ENCODE data around the gene GAS2.

The GAS2 gene

GRCh38 chr11:22787551-22788162 is 121.2 kb downstream of the GAS2 start:
- Histone ChIP-seq H3K27me3 (ENCODE audit: control insufficient read depth, insufficient read depth, low read length) (no peaks in the 10 kb centered on the region), H3K9me3 (ENCODE audit: control insufficient read depth, insufficient read depth, low read length) (no peaks in the 10 kb centered on the region), H3K27ac (ENCODE audit: low read depth, low read length) (no peak overlapping the region), H3K9ac (ENCODE audit: low read depth, low read length) (no peak overlapping the region), H3K4me1 (ENCODE audit: control insufficient read depth, insufficient read depth, low read length) (no peaks in the 10 kb centered on the region; the same call in 1 of the 2 replicates), H3K4me3 (ENCODE audit: low read depth, low read length) (no peak overlapping the region), H3K36me3 (ENCODE audit: control insufficient read depth, insufficient read depth, low read length) (no peaks in the 10 kb centered on the region)

- Histone ChIP-seq H3K27ac (ENCODE audit: low read depth, low read length) (no peak overlapping the region), H3K4me3 (ENCODE audit: low read depth, low read length) (no peak overlapping the region), H3K9me3 (ENCODE audit: control insufficient read depth, insufficient read depth, low read length) (no peaks in the 10 kb centered on the region), H3K27me3 (ENCODE audit: control insufficient read depth, insufficient read depth, low read length) (no peaks in the 10 kb centered on the region), H3K9ac (ENCODE audit: low read depth, low read length) (no peak overlapping the region), H3K36me3 (ENCODE audit: control insufficient read depth, insufficient read depth, low read length) (no peaks in the 10 kb centered on the region), H3K4me1 (ENCODE audit: control insufficient read depth, insufficient read depth, low read length) (no peaks in the 10 kb centered on the region; the same call in 1 of the 2 replicates)
Observed at GRCh38 chr11:22792497-22792896, 126.1 kb downstream of the GAS2 start.

GRCh38 chr11:22795914-22796313 is 129.5 kb downstream of the GAS2 start:
- H3K27ac ChIP-seq (ENCODE audit: low read depth, low read length) = no peak overlapping the region
- no peak overlapping the region for H3K4me3 ChIP-seq (ENCODE audit: low read depth, low read length)
- no peaks in the 10 kb centered on the region for H3K27me3 ChIP-seq (ENCODE audit: control insufficient read depth, insufficient read depth, low read length)

GRCh38 chr11:22797047-22797446 is 130.6 kb downstream of the GAS2 start:
- Histone ChIP-seq H3K27ac (ENCODE audit: low read depth, low read length) (no peak overlapping the region), H3K4me1 (ENCODE audit: control insufficient read depth, insufficient read depth, low read length) (no peaks in the 10 kb centered on the region), H3K9me3 (ENCODE audit: control insufficient read depth, insufficient read depth, low read length) (no peaks in the 10 kb centered on the region), H3K9ac (ENCODE audit: low read depth, low read length) (no peak overlapping the region), H3K4me3 (ENCODE audit: low read depth, low read length) (no peak overlapping the region), H3K36me3 (ENCODE audit: control insufficient read depth, insufficient read depth, low read length) (no peaks in the 10 kb centered on the region), H3K27me3 (ENCODE audit: control insufficient read depth, insufficient read depth, low read length) (no peaks in the 10 kb centered on the region)

More at GRCh38 chr11:22795914-22796313, 129.5 kb downstream of the GAS2 start:
- H3K9ac ChIP-seq (ENCODE audit: low read depth, low read length) = no peak overlapping the region
- no peaks in the 10 kb centered on the region for H3K36me3 ChIP-seq (ENCODE audit: control insufficient read depth, insufficient read depth, low read length)
- H3K9me3 ChIP-seq (ENCODE audit: control insufficient read depth, insufficient read depth, low read length) = no peaks in the 10 kb centered on the region
- H3K4me1 ChIP-seq (ENCODE audit: control insufficient read depth, insufficient read depth, low read length) = no peaks in the 10 kb centered on the region

- no peaks in the 10 kb centered on the region for H3K27me3 ChIP-seq (ENCODE audit: control insufficient read depth, insufficient read depth, low read length)
- no peaks in the 10 kb centered on the region for H3K36me3 ChIP-seq (ENCODE audit: control insufficient read depth, insufficient read depth, low read length)
- no peak overlapping the region for H3K4me3 ChIP-seq (ENCODE audit: low read depth, low read length)
- no peak overlapping the region for H3K9ac ChIP-seq (ENCODE audit: low read depth, low read length)
- no peaks in the 10 kb centered on the region for H3K9me3 ChIP-seq (ENCODE audit: control insufficient read depth, insufficient read depth, low read length)
- no peaks in the 10 kb centered on the region for H3K4me1 ChIP-seq (ENCODE audit: control insufficient read depth, insufficient read depth, low read length)
- no peak overlapping the region for H3K27ac ChIP-seq (ENCODE audit: low read depth, low read length)
Observed at GRCh38 chr11:22798901-22799300, 132.5 kb downstream of the GAS2 start.

- no peaks in the 10 kb centered on the region for H3K36me3 ChIP-seq (ENCODE audit: control insufficient read depth, insufficient read depth, low read length)
- H3K27me3 ChIP-seq (ENCODE audit: control insufficient read depth, insufficient read depth, low read length) = no peaks in the 10 kb centered on the region
- no peak overlapping the region for H3K4me3 ChIP-seq (ENCODE audit: low read depth, low read length)
- H3K9ac ChIP-seq (ENCODE audit: low read depth, low read length) = no peak overlapping the region
- H3K27ac ChIP-seq (ENCODE audit: low read depth, low read length) = no peak overlapping the region
- no peaks in the 10 kb centered on the region for H3K9me3 ChIP-seq (ENCODE audit: control insufficient read depth, insufficient read depth, low read length)
- no peaks in the 10 kb centered on the region for H3K4me1 ChIP-seq (ENCODE audit: control insufficient read depth, insufficient read depth, low read length)
Observed at GRCh38 chr11:22800482-22800881, 134.1 kb downstream of the GAS2 start.

GRCh38 chr11:22802861-22803260 is 136.4 kb downstream of the GAS2 start:
- no peaks in the 10 kb centered on the region for H3K27me3 ChIP-seq (ENCODE audit: control insufficient read depth, insufficient read depth, low read length)
- no peak overlapping the region for H3K27ac ChIP-seq (ENCODE audit: low read depth, low read length)
- no peaks in the 10 kb centered on the region for H3K9me3 ChIP-seq (ENCODE audit: control insufficient read depth, insufficient read depth, low read length)
- no peak overlapping the region for H3K4me3 ChIP-seq (ENCODE audit: low read depth, low read length)
- H3K4me1 ChIP-seq (ENCODE audit: control insufficient read depth, insufficient read depth, low read length) = no peaks in the 10 kb centered on the region
- no peaks in the 10 kb centered on the region for H3K36me3 ChIP-seq (ENCODE audit: control insufficient read depth, insufficient read depth, low read length)
- no peak overlapping the region for H3K9ac ChIP-seq (ENCODE audit: low read depth, low read length)

GRCh38 chr11:22807391-22807790 is 141.0 kb downstream of the GAS2 start:
- no peak overlapping the region for H3K4me3 ChIP-seq (ENCODE audit: low read depth, low read length)
- no peaks in the 10 kb centered on the region for H3K27me3 ChIP-seq (ENCODE audit: control insufficient read depth, insufficient read depth, low read length)
- no peak overlapping the region for H3K9ac ChIP-seq (ENCODE audit: low read depth, low read length)
- no peak overlapping the region for H3K27ac ChIP-seq (ENCODE audit: low read depth, low read length)
- H3K36me3 ChIP-seq (ENCODE audit: control insufficient read depth, insufficient read depth, low read length) = no peaks in the 10 kb centered on the region
- peaks cover 3% of the 10 kb centered on the region; the same call in 1 of the 2 replicates for H3K9me3 ChIP-seq (ENCODE audit: control insufficient read depth, insufficient read depth, low read length)
- 0 out of 2 replicates have a peak, but pooled peaks cover 4% of the 10 kb centered on the region for H3K4me1 ChIP-seq (ENCODE audit: control insufficient read depth, insufficient read depth, low read length)

GRCh38 chr11:22807855-22808570 is 141.6 kb downstream of the GAS2 start:
- 0 out of 2 replicates have a peak, but pooled peaks cover 4% of the 10 kb centered on the region for H3K4me1 ChIP-seq (ENCODE audit: control insufficient read depth, insufficient read depth, low read length)
- H3K4me3 ChIP-seq (ENCODE audit: low read depth, low read length) = no peak overlapping the region
- no peaks in the 10 kb centered on the region for H3K27me3 ChIP-seq (ENCODE audit: control insufficient read depth, insufficient read depth, low read length)
- H3K36me3 ChIP-seq (ENCODE audit: control insufficient read depth, insufficient read depth, low read length) = no peaks in the 10 kb centered on the region
- no peak overlapping the region for H3K27ac ChIP-seq (ENCODE audit: low read depth, low read length)
- peaks cover 3% of the 10 kb centered on the region; the same call in 1 of the 2 replicates for H3K9me3 ChIP-seq (ENCODE audit: control insufficient read depth, insufficient read depth, low read length)
- H3K9ac ChIP-seq (ENCODE audit: low read depth, low read length) = no peak overlapping the region

- H3K27ac ChIP-seq (ENCODE audit: low read depth, low read length) = no peak overlapping the region
- no peaks in the 10 kb centered on the region for H3K27me3 ChIP-seq (ENCODE audit: control insufficient read depth, insufficient read depth, low read length)
- H3K4me1 ChIP-seq (ENCODE audit: control insufficient read depth, insufficient read depth, low read length) = 0 out of 2 replicates have a peak, but pooled peaks cover 4% of the 10 kb centered on the region
Observed at GRCh38 chr11:22808571-22809197, 142.3 kb downstream of the GAS2 start.

GRCh38 chr11:22809893-22810292 is 143.5 kb downstream of the GAS2 start:
- H3K9me3 ChIP-seq (ENCODE audit: control insufficient read depth, insufficient read depth, low read length) = peaks cover 3% of the 10 kb centered on the region; the same call in 1 of the 2 replicates
- no peaks in the 10 kb centered on the region for H3K27me3 ChIP-seq (ENCODE audit: control insufficient read depth, insufficient read depth, low read length)
- no peak overlapping the region for H3K27ac ChIP-seq (ENCODE audit: low read depth, low read length)
- no peaks in the 10 kb centered on the region for H3K36me3 ChIP-seq (ENCODE audit: control insufficient read depth, insufficient read depth, low read length)
- no peak overlapping the region for H3K9ac ChIP-seq (ENCODE audit: low read depth, low read length)
- 0 out of 2 replicates have a peak, but pooled peaks cover 4% of the 10 kb centered on the region for H3K4me1 ChIP-seq (ENCODE audit: control insufficient read depth, insufficient read depth, low read length)
- H3K4me3 ChIP-seq (ENCODE audit: low read depth, low read length) = no peak overlapping the region

More at GRCh38 chr11:22808571-22809197, 142.3 kb downstream of the GAS2 start:
- Histone ChIP-seq H3K9ac (ENCODE audit: low read depth, low read length) (no peak overlapping the region), H3K4me3 (ENCODE audit: low read depth, low read length) (no peak overlapping the region), H3K36me3 (ENCODE audit: control insufficient read depth, insufficient read depth, low read length) (no peaks in the 10 kb centered on the region), H3K9me3 (ENCODE audit: control insufficient read depth, insufficient read depth, low read length) (peaks cover 3% of the 10 kb centered on the region; the same call in 1 of the 2 replicates)
